ENCODE measurements around the gene RBM47.

The RBM47 gene

DNA sequence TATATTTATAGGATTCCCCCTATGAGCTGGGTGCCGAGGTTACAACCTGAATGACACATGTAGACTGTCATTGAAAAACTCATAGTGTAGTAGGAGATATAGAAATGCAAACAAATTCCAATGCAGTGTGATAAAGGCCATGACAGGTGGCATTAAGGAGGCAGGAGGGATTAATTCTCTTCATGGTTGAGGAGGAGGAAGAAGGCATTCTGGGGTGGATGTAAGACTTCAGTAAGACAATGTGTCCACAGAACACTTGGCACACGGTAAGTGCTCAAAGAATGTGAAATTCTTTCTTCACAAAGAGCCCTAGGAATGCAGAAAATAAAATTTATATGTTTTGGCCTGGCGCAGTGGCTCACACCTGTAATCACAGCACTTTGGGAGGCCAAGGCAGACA, 136.5 kb downstream of the RBM47 start:
- Histone ChIP-seq H3K4me3 (ENCODE audit: low read depth, low read length) (no peak overlapping the region), H3K36me3 (replicated peaks) (no peaks in the 10 kb centered on the region), H3K27me3 (replicated peaks) (no peaks in the 10 kb centered on the region), H3K27ac (no peak overlapping the region)
- in situ Hi-C loops (cut with HindIII; ENCODE audit: low pct_ligation_motif_present, low sequenced_read_pairs), result no loop called here
- TF ChIP-seq, protein P1, sequence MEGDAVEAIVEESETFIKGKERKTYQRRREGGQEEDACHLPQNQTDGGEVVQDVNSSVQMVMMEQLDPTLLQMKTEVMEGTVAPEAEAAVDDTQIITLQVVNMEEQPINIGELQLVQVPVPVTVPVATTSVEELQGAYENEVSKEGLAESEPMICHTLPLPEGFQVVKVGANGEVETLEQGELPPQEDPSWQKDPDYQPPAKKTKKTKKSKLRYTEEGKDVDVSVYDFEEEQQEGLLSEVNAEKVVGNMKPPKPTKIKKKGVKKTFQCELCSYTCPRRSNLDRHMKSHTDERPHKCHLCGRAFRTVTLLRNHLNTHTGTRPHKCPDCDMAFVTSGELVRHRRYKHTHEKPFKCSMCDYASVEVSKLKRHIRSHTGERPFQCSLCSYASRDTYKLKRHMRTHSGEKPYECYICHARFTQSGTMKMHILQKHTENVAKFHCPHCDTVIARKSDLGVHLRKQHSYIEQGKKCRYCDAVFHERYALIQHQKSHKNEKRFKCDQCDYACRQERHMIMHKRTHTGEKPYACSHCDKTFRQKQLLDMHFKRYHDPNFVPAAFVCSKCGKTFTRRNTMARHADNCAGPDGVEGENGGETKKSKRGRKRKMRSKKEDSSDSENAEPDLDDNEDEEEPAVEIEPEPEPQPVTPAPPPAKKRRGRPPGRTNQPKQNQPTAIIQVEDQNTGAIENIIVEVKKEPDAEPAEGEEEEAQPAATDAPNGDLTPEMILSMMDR (IDR thresholded peaks at IDR 0.05; ENCODE audit: low read depth, low read length, missing control alignments), result no peak
- DNase-seq, result no peak

- in situ Hi-C loops (cut with HindIII; ENCODE audit: low pct_ligation_motif_present, low sequenced_read_pairs), result no loop called here
- TF ChIP-seq, protein P1 (IDR thresholded peaks at IDR 0.05; ENCODE audit: low read depth, low read length, missing control alignments), result no peak
- Histone ChIP-seq H3K36me3 (replicated peaks) (no peaks in the 10 kb centered on the region), H3K27ac (no peak overlapping the region), H3K27me3 (replicated peaks) (no peaks in the 10 kb centered on the region), H3K4me3 (ENCODE audit: low read depth, low read length) (no peak overlapping the region)
- DNase-seq, result no peak
These were observed 137.0 kb downstream of the RBM47 start for GRCh38 chr4:40492691-40493090.

DNA sequence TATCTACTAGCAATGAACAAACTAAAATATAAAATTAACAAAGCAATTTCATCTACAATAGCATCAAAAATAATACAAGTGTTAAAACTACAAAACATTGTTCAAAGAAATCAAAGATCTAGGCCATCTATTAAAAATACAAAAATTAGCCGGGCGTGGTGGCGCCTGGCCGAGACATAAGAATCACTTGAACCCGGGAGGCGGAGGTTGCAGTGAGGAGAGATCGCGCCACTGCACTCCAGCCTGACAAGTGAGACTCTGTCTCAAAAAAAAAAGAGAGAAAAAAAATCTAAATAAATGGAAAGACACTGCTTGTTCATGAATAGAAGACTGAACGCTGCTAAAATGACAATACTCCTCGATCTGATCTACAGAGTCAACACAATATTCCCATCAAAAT, 139.2 kb downstream of the RBM47 start:
- TF ChIP-seq, protein P1 (IDR thresholded peaks at IDR 0.05; ENCODE audit: low read depth, low read length, missing control alignments), result no peak
- Histone ChIP-seq H3K36me3 (replicated peaks) (no peaks in the 10 kb centered on the region), H3K4me3 (ENCODE audit: low read depth, low read length) (no peak overlapping the region), H3K27me3 (replicated peaks) (no peaks in the 10 kb centered on the region), H3K27ac (no peak overlapping the region)
- in situ Hi-C loops (cut with HindIII; ENCODE audit: low pct_ligation_motif_present, low sequenced_read_pairs), result no loop called here
- no peak for DNase-seq

DNA sequence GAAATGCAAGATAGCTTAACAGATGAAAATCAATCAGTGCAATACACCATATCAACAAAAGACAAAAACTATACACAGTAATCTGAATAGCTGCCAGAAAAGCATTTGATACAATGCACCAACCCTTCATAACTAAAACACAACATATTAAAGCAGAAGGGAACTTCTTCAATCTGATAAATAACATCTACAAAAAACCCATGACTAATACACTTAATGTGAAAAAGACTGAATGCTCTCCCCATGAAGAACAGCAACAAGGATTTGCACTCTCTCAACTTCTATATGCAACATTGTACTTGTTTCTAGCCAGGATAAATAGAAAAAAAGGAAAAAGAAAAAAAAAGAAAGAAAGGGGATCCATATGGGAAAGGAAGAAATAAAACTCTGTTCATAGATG, 139.7 kb downstream of the RBM47 start:
- Histone ChIP-seq H3K4me3 (ENCODE audit: low read depth, low read length) (no peak overlapping the region), H3K27ac (no peak overlapping the region), H3K27me3 (replicated peaks) (peaks cover 1% of the 10 kb centered on the region), H3K36me3 (replicated peaks) (no peaks in the 10 kb centered on the region)
- in situ Hi-C loops (cut with HindIII; ENCODE audit: low pct_ligation_motif_present, low sequenced_read_pairs), result no loop called here
- DNase-seq, result no peak
- TF ChIP-seq, protein P1 (IDR thresholded peaks at IDR 0.05; ENCODE audit: low read depth, low read length, missing control alignments), result no peak

DNA sequence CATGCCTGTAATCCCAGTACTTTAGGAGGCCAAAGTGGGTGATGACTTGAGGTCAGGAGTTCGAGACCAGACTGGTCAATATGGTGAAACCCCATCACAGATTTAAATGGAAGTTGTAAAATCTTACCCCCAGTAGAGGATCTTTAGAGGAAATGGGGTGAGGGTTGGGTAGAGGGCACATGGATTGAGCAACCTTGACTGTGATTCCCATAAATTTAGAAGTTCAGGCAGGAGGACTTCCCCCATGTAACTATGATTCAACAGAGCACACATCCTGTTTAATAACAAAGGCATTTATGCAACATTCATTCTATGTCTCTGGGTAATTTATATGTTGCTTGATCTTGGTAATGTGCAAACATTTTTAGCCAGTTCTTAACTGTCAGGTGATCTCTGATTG, 143.1 kb downstream of the RBM47 start:
- Histone ChIP-seq H3K27ac (no peak overlapping the region), H3K27me3 (replicated peaks) (peaks cover 2% of the 10 kb centered on the region), H3K36me3 (replicated peaks) (no peaks in the 10 kb centered on the region), H3K4me3 (ENCODE audit: low read depth, low read length) (no peak overlapping the region)
- in situ Hi-C loops (cut with HindIII; ENCODE audit: low pct_ligation_motif_present, low sequenced_read_pairs), result no loop called here
- DNase-seq, result no peak
- TF ChIP-seq, protein P1 (IDR thresholded peaks at IDR 0.05; ENCODE audit: low read depth, low read length, missing control alignments), result no peak

DNA sequence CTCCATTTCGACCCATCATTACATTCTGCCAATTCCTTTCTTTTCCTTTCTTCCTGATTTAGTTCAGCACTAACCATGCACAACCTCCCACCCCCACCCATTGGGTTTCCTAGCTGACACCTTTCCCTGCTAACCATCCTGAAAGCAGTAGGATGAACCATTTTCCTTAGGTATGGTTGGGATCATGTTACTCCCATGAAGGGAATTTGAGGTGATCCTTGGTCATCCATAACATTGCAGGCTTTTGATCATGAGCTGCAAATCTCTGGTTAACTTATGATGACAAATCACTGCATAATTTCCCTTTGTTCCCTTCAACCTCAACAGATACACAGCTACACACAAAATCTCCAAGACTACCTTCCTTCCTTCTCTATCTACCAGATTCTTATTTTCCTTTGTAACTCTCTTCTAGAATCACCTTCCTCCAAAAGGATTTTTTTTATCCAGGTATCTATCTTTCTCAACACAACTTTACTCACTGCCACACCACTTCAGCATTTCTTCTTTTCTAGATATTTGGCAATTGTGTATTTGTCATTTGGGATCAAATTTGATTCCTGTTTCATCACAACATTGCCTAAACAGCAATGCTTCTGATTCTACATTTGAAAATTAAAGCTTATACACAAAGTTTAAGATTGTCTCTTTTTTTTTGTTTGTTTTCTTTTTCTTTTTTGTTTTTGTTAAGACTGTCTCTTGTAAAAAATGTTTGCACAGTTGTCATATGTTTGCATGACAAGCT, 145.1 kb downstream of the RBM47 start:
- H3K4me3 ChIP-seq (ENCODE audit: low read depth, low read length), result no peak overlapping the region
- H3K27ac ChIP-seq, result no peak overlapping the region
- DNase-seq, result no peak
- in situ Hi-C loops (cut with HindIII; ENCODE audit: low pct_ligation_motif_present, low sequenced_read_pairs), result no loop called here
- TF ChIP-seq, protein P1 (IDR thresholded peaks at IDR 0.05; ENCODE audit: low read depth, low read length, missing control alignments), result no peak
- H3K27me3 ChIP-seq (replicated peaks), result peaks cover 2% of the 10 kb centered on the region
- no peaks in the 10 kb centered on the region for H3K36me3 ChIP-seq (replicated peaks)
